ENCODE results near the gene GUCA1A. TPM values are rescaled to one million over a fixed set of nuclear protein-coding genes. Genes with fewer than 3 reads are reported as not detected.

GUCA1A gene
- total RNA-seq, 1 experiment from 2014 or later: 17.2 TPM

DNA sequence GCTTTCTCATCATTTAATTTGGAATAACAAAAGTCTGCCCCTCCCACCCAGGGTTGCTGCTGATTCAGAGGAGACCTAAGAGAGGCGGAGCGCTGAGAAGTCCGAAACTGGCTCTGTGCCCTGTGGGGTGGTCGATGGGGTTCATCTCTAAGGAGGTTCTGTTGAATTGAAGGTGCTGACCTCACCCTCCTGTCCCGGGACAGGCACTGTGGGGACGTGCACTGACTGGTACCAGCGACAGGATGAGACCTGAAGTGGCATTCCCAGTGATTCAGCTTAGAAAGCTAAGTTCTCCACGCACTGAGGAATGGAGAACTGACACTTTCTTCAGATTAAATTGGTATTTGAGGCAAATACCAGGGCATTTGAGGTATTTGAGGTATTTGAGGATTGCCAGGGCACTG is 20.3 kb downstream of the GUCA1A start:
- Mint-ChIP-seq H3K9me3 (no peaks in the 10 kb centered on the region), H3K4me1 (peaks cover 10 to 21% of the 10 kb centered on the region in 2 experiments), H3K27ac (no peak overlapping the region), H3K4me3 (peak overlapping the region; percentile 8 to 27; a peak in 1 of 5 replicates), H3K36me3 (ENCODE audit: insufficient read depth in 1 of 3, low read depth in 3 of 3) (no peaks in the 10 kb centered on the region; a peak in 1 of 7 replicates), H3K27me3 (ENCODE audit: low read depth) (peaks cover 4% of the 10 kb centered on the region)
- Histone ChIP-seq H3K56ac (ENCODE audit: insufficient read length, low read depth, low read length) (no peak overlapping the region), H2BK15ac (ENCODE audit: low read depth, low read length) (no peak overlapping the region), H3K27me3 (ENCODE audit: insufficient read depth, low read length) (no peaks in the 10 kb centered on the region), H3K9ac (ENCODE audit: extremely low read depth, insufficient read length, low read length) (no peak overlapping the region), H2BK12ac (ENCODE audit: insufficient read length, low read depth, low read length) (no peak overlapping the region), H3K27ac (ENCODE audit: insufficient read length, low read depth, low read length) (no peak overlapping the region), H3K23me2 (ENCODE audit: insufficient read length, low read depth, low read length, poor library complexity, severe bottlenecking) (no peaks in the 10 kb centered on the region), H2BK120ac (ENCODE audit: low read depth, low read length, poor library complexity, severe bottlenecking) (no peak overlapping the region), H3T11ph (ENCODE audit: low read length) (no peak overlapping the region), H3K4me1 (ENCODE audit: insufficient read depth, low read length) (peaks cover 5% of the 10 kb centered on the region; the same call in 1 of the 2 replicates), H3K79me1 (ENCODE audit: insufficient read depth, low read depth, low read length, poor library complexity, severe bottlenecking) (no peaks in the 10 kb centered on the region), H2AFZ (ENCODE audit: low read length) (no peak overlapping the region), H4K20me1 (ENCODE audit: control insufficient read depth, insufficient read depth, insufficient read length) (no peaks in the 10 kb centered on the region), H4K5ac (ENCODE audit: insufficient read length, low read depth, low read length) (no peak overlapping the region), H3K79me2 (ENCODE audit: insufficient read depth, low read length) (no peaks in the 10 kb centered on the region), H3K14ac (ENCODE audit: insufficient read depth, low read length) (no peak overlapping the region; the same call in 1 of the 2 replicates), H3K18ac (ENCODE audit: insufficient read length, low read depth, low read length) (no peak overlapping the region), H3K9me3 (ENCODE audit: control insufficient read depth, low read depth, low read length) (no peaks in the 10 kb centered on the region), H4K91ac (ENCODE audit: insufficient read length, low read depth, low read length) (no peak overlapping the region), H2AK5ac (ENCODE audit: insufficient read length, low read length) (no peak overlapping the region), H2BK20ac (ENCODE audit: low read depth, low read length, poor library complexity, severe bottlenecking) (no peak overlapping the region), H4K8ac (replicated peaks; ENCODE audit: insufficient read length, low read depth, low read length) (no peak overlapping the region), H2BK5ac (ENCODE audit: insufficient read length, low read length) (no peak overlapping the region), H3K23ac (ENCODE audit: insufficient read length, low read depth, low read length) (no peak overlapping the region), H3K4me2 (ENCODE audit: insufficient read depth, insufficient read length, low read length) (peak overlapping the region; percentile 44), H3K4ac (ENCODE audit: low read depth, low read length) (no peak overlapping the region)
- DNase-seq: peak; percentile 51
- no CpG with 5 or more reads among the region's 8 CpGs for WGBS (ENCODE audit: extremely low coverage, insufficient read length, low lambda C conversion rate)
- TF ChIP-seq, protein P1, sequence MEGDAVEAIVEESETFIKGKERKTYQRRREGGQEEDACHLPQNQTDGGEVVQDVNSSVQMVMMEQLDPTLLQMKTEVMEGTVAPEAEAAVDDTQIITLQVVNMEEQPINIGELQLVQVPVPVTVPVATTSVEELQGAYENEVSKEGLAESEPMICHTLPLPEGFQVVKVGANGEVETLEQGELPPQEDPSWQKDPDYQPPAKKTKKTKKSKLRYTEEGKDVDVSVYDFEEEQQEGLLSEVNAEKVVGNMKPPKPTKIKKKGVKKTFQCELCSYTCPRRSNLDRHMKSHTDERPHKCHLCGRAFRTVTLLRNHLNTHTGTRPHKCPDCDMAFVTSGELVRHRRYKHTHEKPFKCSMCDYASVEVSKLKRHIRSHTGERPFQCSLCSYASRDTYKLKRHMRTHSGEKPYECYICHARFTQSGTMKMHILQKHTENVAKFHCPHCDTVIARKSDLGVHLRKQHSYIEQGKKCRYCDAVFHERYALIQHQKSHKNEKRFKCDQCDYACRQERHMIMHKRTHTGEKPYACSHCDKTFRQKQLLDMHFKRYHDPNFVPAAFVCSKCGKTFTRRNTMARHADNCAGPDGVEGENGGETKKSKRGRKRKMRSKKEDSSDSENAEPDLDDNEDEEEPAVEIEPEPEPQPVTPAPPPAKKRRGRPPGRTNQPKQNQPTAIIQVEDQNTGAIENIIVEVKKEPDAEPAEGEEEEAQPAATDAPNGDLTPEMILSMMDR (conservative IDR thresholded peaks at IDR 0.05): no peak
